GM12865 (cell line): ENCODE measurements around the gene L1TD1.

ENCODE experiments used
- DNase-seq: peaks from one replicate; pipeline ENCODE4 v3.0.0; 2010; ENCODE audit warnings: low read depth
- H3K4me3 ChIP-seq: 2 replicates; pipeline ENCODE4 v1.5.1; 2011; ENCODE audit warnings: mild to moderate bottlenecking, low read depth, low read length, control low read depth
- CTCF ChIP-seq: IDR thresholded peaks from 2 replicates; pipeline ENCODE4 v1.5.1; 2011; ENCODE audit warnings: low read length, control low read depth, low read depth, inconsistent platforms; ENCODE audit not compliant: insufficient read depth; ENCODE audit errors: missing control alignments

The L1TD1 gene

GRCh38 chr1:62187548-62187947, 7.1 kb upstream of the L1TD1 start:
- no peak overlapping the region for H3K4me3 ChIP-seq
- no peak for TF ChIP-seq CTCF
- no peak for DNase-seq

GRCh38 chr1:62188111-62188510, 6.5 kb upstream of the L1TD1 start:
- H3K4me3 ChIP-seq = no peak overlapping the region
- DNase-seq = no peak

GRCh38 chr1:62196086-62196690, 1.5 kb downstream of the L1TD1 start:
- no peak overlapping the region for H3K4me3 ChIP-seq
- TF ChIP-seq CTCF = no peak
- no peak for DNase-seq

More at GRCh38 chr1:62188111-62188510, 6.5 kb upstream of the L1TD1 start:
- no peak for TF ChIP-seq CTCF

GRCh38 chr1:62198069-62198780, 3.6 kb downstream of the L1TD1 start:
- DNase-seq = no peak
- TF ChIP-seq CTCF = no peak
- no peak overlapping the region for H3K4me3 ChIP-seq

- no peak for TF ChIP-seq CTCF
- H3K4me3 ChIP-seq = no peak overlapping the region
- DNase-seq = no peak
Measured at GRCh38 chr1:62198781-62199125, 4.1 kb downstream of the L1TD1 start.

GRCh38 chr1:62207187-62207586, 12.5 kb downstream of the L1TD1 start:
- no peak for DNase-seq
- no peak for TF ChIP-seq CTCF
- H3K4me3 ChIP-seq = no peak overlapping the region

- TF ChIP-seq CTCF = no peak
- no peak overlapping the region for H3K4me3 ChIP-seq
- no peak for DNase-seq
Measured at GRCh38 chr1:62208087-62208486, 13.4 kb downstream of the L1TD1 start.
